Measurements from ENCODE around the gene ADGRG2.

Gene ADGRG2

GRCh38 chrX:19121898-19122640 lies at the start of gene ADGRG2:
TSS of gene ADGRG2 (minus strand) at chrX:19122468. CDS start at chrX:19068834, 53,634 bp downstream.
- no peak for DNase-seq
- TF ChIP-seq GATA1 (IDR thresholded peaks at IDR 0.05; ENCODE audit: low read depth, low read length) (no peak), POLR2A (IDR thresholded peaks at IDR 0.05; ENCODE audit: low read length) (no peak)

DNA sequence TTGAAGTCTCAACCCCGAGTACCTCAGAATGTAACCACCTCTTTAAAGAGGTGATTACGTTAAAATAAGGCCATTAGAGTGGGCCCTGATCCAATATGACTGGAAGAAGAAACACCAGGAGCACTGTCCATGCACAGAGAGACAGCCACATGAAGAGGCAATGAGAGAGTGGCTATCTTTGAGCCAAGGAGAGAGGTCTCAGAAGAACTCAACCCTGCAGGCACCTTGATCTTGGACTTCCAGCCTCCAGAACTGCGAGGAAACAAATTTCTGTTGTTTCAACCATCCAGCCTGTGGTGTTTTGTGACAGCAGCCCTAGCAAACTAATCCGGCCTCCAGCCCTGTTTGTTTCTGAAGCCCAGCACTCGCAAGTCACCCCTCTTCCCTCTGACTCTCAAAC lies 46.3 kb upstream of the ADGRG2 start:
- TF ChIP-seq GATA1 (IDR thresholded peaks at IDR 0.05; ENCODE audit: low read depth, low read length) (no peak), POLR2A (IDR thresholded peaks at IDR 0.05; ENCODE audit: low read length) (no peak)

GRCh38 chrX:19162851-19163250 lies 40.6 kb upstream of the ADGRG2 start:
- no peak for TF ChIP-seq POLR2A (IDR thresholded peaks at IDR 0.05; ENCODE audit: low read length)
- no peak for TF ChIP-seq GATA1 (IDR thresholded peaks at IDR 0.05; ENCODE audit: low read depth, low read length)
- DNase-seq: no peak

More for the DNA sequence above, 46.3 kb upstream of the ADGRG2 start:
- DNase-seq: no peak

DNA sequence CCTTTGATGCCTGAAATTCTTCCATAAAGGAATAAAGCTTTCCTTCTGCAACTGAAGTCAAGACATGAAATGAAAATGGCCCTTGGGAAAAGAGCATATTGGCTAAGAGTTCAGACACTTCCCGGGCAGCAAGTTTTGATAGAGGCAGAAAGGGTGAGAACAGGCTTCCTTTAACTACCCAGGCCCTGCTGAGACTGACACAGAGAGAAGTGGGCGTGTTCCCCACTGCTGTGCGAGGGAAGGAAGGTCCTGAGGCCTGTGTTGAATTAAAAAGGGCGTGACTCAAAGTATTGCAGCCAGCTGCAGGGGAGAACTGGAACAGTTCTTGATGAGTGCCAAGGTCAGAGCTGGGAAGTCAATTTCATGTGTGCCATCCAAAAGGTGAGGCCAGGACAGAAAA lies 33.9 kb upstream of the ADGRG2 start:
- DNase-seq: no peak
- TF ChIP-seq POLR2A (IDR thresholded peaks at IDR 0.05; ENCODE audit: low read length) (no peak), GATA1 (IDR thresholded peaks at IDR 0.05; ENCODE audit: low read depth, low read length) (no peak)

DNA sequence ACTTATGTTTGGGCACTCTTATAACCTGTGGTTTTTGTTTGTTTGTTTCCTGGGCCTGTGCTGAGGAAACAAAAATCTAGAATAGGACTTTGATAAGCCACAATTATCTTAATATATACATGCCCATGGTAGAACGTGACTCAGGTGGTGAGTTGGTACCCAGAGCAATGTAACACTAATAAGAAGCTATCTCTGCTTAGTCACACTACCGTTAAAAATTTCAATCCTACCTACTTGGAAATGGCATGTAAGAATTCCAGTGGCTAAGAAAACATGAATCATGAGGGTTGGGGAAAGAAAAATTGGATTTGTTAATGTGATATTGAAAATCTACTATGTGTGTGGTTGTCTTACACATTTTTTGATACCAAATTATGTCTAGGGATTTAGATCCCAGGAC lies 30.5 kb upstream of the ADGRG2 start:
- no peak for DNase-seq
- no peak for TF ChIP-seq GATA1 (IDR thresholded peaks at IDR 0.05; ENCODE audit: low read depth, low read length)

- DNase-seq: no peak
- no peak for TF ChIP-seq GATA1 (IDR thresholded peaks at IDR 0.05; ENCODE audit: low read depth, low read length)
- no peak for TF ChIP-seq POLR2A (IDR thresholded peaks at IDR 0.05; ENCODE audit: low read length)
Observed at GRCh38 chrX:19137067-19137466, 14.8 kb upstream of the ADGRG2 start.

DNA sequence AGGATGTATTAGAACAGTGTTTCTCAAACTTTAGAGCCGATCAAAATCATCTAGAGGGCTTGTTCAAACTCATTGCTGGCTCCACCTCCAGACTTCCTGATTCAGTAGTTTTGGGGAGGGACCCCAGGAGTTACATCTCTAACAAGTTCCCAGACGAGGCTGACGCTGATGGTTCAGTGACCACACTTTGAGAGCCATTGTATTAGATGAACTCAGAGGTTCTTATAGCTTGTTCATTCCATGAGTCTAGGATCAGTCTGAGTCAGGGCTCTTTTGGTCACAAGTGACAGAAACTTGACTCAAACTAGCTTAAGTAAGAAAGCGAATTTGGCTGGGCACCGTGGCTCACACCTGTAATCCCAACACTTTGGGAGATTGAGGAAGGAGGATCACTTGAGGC lies 11.5 kb upstream of the ADGRG2 start:
- DNase-seq: no peak
- TF ChIP-seq POLR2A (IDR thresholded peaks at IDR 0.05; ENCODE audit: low read length) (no peak), GATA1 (IDR thresholded peaks at IDR 0.05; ENCODE audit: low read depth, low read length) (no peak)

GRCh38 chrX:19133231-19133630 lies 11.0 kb upstream of the ADGRG2 start:
- no peak for DNase-seq
- TF ChIP-seq GATA1 (IDR thresholded peaks at IDR 0.05; ENCODE audit: low read depth, low read length) (no peak), POLR2A (IDR thresholded peaks at IDR 0.05; ENCODE audit: low read length) (no peak)

- TF ChIP-seq GATA1 (IDR thresholded peaks at IDR 0.05; ENCODE audit: low read depth, low read length) (no peak), POLR2A (IDR thresholded peaks at IDR 0.05; ENCODE audit: low read length) (no peak)
- no peak for DNase-seq
Observed at GRCh38 chrX:19130628-19131027, 8.4 kb upstream of the ADGRG2 start.

- TF ChIP-seq POLR2A (IDR thresholded peaks at IDR 0.05; ENCODE audit: low read length): no peak
- no peak for TF ChIP-seq GATA1 (IDR thresholded peaks at IDR 0.05; ENCODE audit: low read depth, low read length)
- DNase-seq: no peak
Observed at GRCh38 chrX:19129694-19130093, 7.4 kb upstream of the ADGRG2 start.

DNA sequence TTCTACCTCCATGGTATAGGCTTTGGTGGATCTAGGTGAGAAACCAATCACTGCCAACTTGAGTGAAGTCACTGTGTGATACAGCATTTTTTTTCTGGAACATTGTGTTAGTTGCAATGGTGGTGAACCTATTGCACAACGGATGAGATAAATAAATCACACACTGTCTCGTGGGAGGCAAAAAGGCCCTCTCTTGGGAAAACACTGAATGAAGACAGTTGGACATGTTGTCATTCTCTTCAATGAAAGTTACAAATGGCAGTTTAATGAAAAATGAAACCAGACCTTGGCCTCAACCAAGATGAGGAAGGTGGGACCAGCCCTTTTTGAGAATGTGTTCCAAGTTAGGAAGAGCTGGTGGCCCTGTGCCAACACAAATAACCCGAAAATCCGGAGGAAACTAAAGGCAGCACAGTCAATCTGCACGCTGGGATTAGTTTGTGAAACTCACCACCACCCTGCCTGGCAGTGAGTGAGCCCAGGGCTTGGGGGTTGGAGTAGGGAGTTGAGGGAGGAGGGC lies 5.4 kb upstream of the ADGRG2 start:
- TF ChIP-seq GATA1 (IDR thresholded peaks at IDR 0.05; ENCODE audit: low read depth, low read length) (no peak), POLR2A (IDR thresholded peaks at IDR 0.05; ENCODE audit: low read length) (no peak)
- no peak for DNase-seq

DNA sequence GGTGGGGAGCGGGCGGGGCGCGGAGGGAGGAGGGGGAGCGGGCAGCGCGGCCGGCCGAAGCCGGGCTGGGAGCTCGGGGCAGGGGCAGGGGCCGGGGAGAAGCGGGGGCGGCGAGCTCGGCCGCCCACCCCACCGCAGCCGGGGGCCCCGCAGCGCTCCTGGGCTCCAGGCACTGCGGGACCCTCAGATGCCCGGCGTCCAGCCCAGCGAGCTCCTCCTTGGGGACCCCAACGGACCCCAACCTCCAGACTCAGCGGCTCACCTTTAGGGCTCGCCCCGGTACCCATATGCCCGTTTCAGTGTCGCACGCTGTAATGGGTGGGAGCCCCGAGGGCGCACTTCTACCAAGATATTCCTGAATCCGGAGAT lies 357 bp upstream of the ADGRG2 start:
- no peak for TF ChIP-seq POLR2A (IDR thresholded peaks at IDR 0.05; ENCODE audit: low read length)
- no peak for DNase-seq

DNA sequence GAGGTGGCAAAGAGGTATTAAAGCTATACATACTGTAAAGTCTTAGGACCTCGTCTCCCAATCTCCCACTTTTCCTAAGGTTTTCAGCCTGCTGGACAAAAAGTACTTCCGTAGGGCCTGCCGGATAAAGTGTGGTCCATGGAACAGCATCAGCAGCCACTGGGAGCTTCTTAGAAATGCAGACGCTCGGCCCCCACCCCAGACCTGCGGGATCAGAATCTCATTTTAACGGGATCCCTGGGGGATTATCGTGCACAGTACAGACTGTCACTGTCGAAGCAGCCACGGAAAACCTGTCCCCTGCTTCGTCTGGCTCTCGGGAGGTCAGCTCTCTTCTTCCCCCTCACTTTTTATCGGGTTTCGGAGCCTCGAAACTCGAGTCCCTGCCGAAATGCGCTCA lies 802 bp downstream of the ADGRG2 start:
- DNase-seq: no peak
- TF ChIP-seq GATA1 (IDR thresholded peaks at IDR 0.05; ENCODE audit: low read depth, low read length) (no peak), POLR2A (IDR thresholded peaks at IDR 0.05; ENCODE audit: low read length) (no peak)

DNA sequence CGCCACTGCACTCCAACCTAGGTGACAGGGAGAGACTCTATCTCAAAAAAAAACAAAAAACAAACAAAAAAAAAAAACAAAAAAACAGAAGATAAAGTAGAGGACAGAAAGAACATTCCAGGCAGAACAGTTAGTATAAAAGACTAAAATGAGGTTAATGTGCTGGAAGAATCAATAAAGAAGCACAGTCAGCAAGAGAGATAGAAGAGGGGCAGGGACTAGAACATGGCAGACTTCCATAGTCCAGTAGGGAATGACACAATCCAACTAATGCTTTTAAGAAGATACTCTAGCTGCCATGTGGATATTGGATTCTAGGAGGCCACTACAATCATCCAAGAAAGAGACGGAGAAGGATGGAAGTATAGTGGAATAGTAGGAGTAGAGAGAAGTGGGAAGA lies 11.6 kb downstream of the ADGRG2 start:
- no peak for TF ChIP-seq POLR2A (IDR thresholded peaks at IDR 0.05; ENCODE audit: low read length)
- DNase-seq: no peak

DNA sequence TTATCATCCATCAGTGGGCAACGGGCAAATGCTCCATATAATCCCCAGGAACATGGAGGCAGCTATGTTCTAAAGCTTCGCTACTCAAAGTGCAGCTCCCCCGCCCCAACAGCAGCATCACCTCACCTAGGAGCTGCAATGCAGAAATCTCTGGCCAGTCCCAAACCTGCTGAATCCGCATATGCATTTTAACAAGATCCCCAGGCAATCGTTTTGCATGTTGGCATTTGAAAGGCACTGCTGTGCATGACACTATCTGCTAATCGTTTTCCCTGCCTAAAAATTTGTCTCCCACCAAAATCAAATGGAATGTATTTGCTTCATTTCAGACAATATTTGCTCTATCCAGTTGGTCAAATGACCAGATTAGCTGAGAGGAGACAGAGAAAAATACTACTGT lies 15.2 kb downstream of the ADGRG2 start:
- no peak for TF ChIP-seq GATA1 (IDR thresholded peaks at IDR 0.05; ENCODE audit: low read depth, low read length)
- TF ChIP-seq POLR2A (IDR thresholded peaks at IDR 0.05; ENCODE audit: low read length): no peak
- DNase-seq: no peak
